Measurements from ENCODE around the gene GOLGA6B.
"Not testable (repeated sequence)": the region's sequence is repeated elsewhere in the genome, so short reads cannot be mapped to it uniquely, and the experiment has no call there.

The GOLGA6B gene

GRCh38 chr15:72616491-72617210, 37.8 kb upstream of the GOLGA6B start:
- no peaks in the 10 kb centered on the region for H3K4me1 ChIP-seq
- no peaks in the 10 kb centered on the region for H3K9me3 ChIP-seq (ENCODE audit: control insufficient read depth, low read length)
- no peaks in the 10 kb centered on the region for H3K79me2 ChIP-seq
- H3K4me2 ChIP-seq (ENCODE audit: low read length), result no peak overlapping the region
- H3K9ac ChIP-seq, result no peak overlapping the region
- H3K36me3 ChIP-seq (ENCODE audit: control insufficient read depth, insufficient read depth, low read length), result no peaks in the 10 kb centered on the region
- no peak overlapping the region for H3K4me3 ChIP-seq (ENCODE audit: low read depth, low read length)
- TF ChIP-seq CTCF (IDR thresholded peaks at IDR 0.05), result no peak
- no peak overlapping the region for H3K27ac ChIP-seq
- no peaks in the 10 kb centered on the region for H3K27me3 ChIP-seq (ENCODE audit: control insufficient read depth, insufficient read depth, low read length)
- H2AFZ ChIP-seq, result no peak overlapping the region

GRCh38 chr15:72623854-72624253, 30.6 kb upstream of the GOLGA6B start:
- not testable (repeated sequence) for H3K4me1 ChIP-seq; H2AFZ ChIP-seq; H3K79me2 ChIP-seq; H3K36me3 ChIP-seq (ENCODE audit: control insufficient read depth, insufficient read depth, low read length); H3K4me2 ChIP-seq (ENCODE audit: low read length); H3K9ac ChIP-seq; H3K27ac ChIP-seq; H3K4me3 ChIP-seq (ENCODE audit: low read depth, low read length); H3K9me3 ChIP-seq (ENCODE audit: control insufficient read depth, low read length); H3K27me3 ChIP-seq (ENCODE audit: control insufficient read depth, insufficient read depth, low read length)

GRCh38 chr15:72626153-72626552, 28.3 kb upstream of the GOLGA6B start:
- not testable (repeated sequence) for H3K79me2 ChIP-seq; H3K27me3 ChIP-seq (ENCODE audit: control insufficient read depth, insufficient read depth, low read length); H2AFZ ChIP-seq; H3K4me2 ChIP-seq (ENCODE audit: low read length); H3K9ac ChIP-seq; H3K27ac ChIP-seq; H3K36me3 ChIP-seq (ENCODE audit: control insufficient read depth, insufficient read depth, low read length); H3K4me3 ChIP-seq (ENCODE audit: low read depth, low read length); H3K4me1 ChIP-seq; H3K9me3 ChIP-seq (ENCODE audit: control insufficient read depth, low read length)

- H3K79me2 ChIP-seq; H3K9ac ChIP-seq; H3K4me2 ChIP-seq (ENCODE audit: low read length); H3K4me3 ChIP-seq (ENCODE audit: low read depth, low read length); H3K9me3 ChIP-seq (ENCODE audit: control insufficient read depth, low read length); H2AFZ ChIP-seq; H3K4me1 ChIP-seq; H3K27me3 ChIP-seq (ENCODE audit: control insufficient read depth, insufficient read depth, low read length); H3K36me3 ChIP-seq (ENCODE audit: control insufficient read depth, insufficient read depth, low read length); H3K27ac ChIP-seq: not testable (repeated sequence)
Observed at GRCh38 chr15:72628249-72629067, 26.0 kb upstream of the GOLGA6B start.

GRCh38 chr15:72629068-72629570, 25.4 kb upstream of the GOLGA6B start:
- H3K36me3 ChIP-seq (ENCODE audit: control insufficient read depth, insufficient read depth, low read length); H3K79me2 ChIP-seq: not testable (repeated sequence)

GRCh38 chr15:72636519-72637282, 17.8 kb upstream of the GOLGA6B start:
- H3K79me2 ChIP-seq; H3K4me1 ChIP-seq; H3K27ac ChIP-seq; H3K27me3 ChIP-seq (ENCODE audit: control insufficient read depth, insufficient read depth, low read length); H3K36me3 ChIP-seq (ENCODE audit: control insufficient read depth, insufficient read depth, low read length); H3K4me2 ChIP-seq (ENCODE audit: low read length); H3K9ac ChIP-seq; H3K9me3 ChIP-seq (ENCODE audit: control insufficient read depth, low read length): not testable (repeated sequence)
- peak overlapping the region; percentile 40 for H3K4me3 ChIP-seq (ENCODE audit: low read depth, low read length)
- H2AFZ ChIP-seq, result peak overlapping the region; percentile 50

More at GRCh38 chr15:72629068-72629570, 25.4 kb upstream of the GOLGA6B start:
- H3K4me3 ChIP-seq (ENCODE audit: low read depth, low read length); H3K4me1 ChIP-seq; H3K9me3 ChIP-seq (ENCODE audit: control insufficient read depth, low read length); H3K4me2 ChIP-seq (ENCODE audit: low read length); H3K27me3 ChIP-seq (ENCODE audit: control insufficient read depth, insufficient read depth, low read length); H3K9ac ChIP-seq; H2AFZ ChIP-seq; H3K27ac ChIP-seq: not testable (repeated sequence)

GRCh38 chr15:72639759-72640483, 14.6 kb upstream of the GOLGA6B start:
- not testable (repeated sequence) for H3K79me2 ChIP-seq; H3K4me3 ChIP-seq (ENCODE audit: low read depth, low read length); H3K27ac ChIP-seq; H2AFZ ChIP-seq; H3K9me3 ChIP-seq (ENCODE audit: control insufficient read depth, low read length); H3K27me3 ChIP-seq (ENCODE audit: control insufficient read depth, insufficient read depth, low read length); H3K36me3 ChIP-seq (ENCODE audit: control insufficient read depth, insufficient read depth, low read length); H3K4me1 ChIP-seq; H3K4me2 ChIP-seq (ENCODE audit: low read length); H3K9ac ChIP-seq

GRCh38 chr15:72642271-72642670, 12.2 kb upstream of the GOLGA6B start:
- H3K79me2 ChIP-seq; H3K9ac ChIP-seq; H3K27me3 ChIP-seq (ENCODE audit: control insufficient read depth, insufficient read depth, low read length); H3K4me3 ChIP-seq (ENCODE audit: low read depth, low read length); H3K4me1 ChIP-seq; H2AFZ ChIP-seq; H3K27ac ChIP-seq; H3K4me2 ChIP-seq (ENCODE audit: low read length); H3K9me3 ChIP-seq (ENCODE audit: control insufficient read depth, low read length); H3K36me3 ChIP-seq (ENCODE audit: control insufficient read depth, insufficient read depth, low read length): not testable (repeated sequence)

- H3K36me3 ChIP-seq (ENCODE audit: control insufficient read depth, insufficient read depth, low read length); H3K9me3 ChIP-seq (ENCODE audit: control insufficient read depth, low read length); H3K4me3 ChIP-seq (ENCODE audit: low read depth, low read length); H3K27ac ChIP-seq; H3K79me2 ChIP-seq; H3K4me2 ChIP-seq (ENCODE audit: low read length); H3K27me3 ChIP-seq (ENCODE audit: control insufficient read depth, insufficient read depth, low read length); H2AFZ ChIP-seq; H3K9ac ChIP-seq; H3K4me1 ChIP-seq: not testable (repeated sequence)
Observed at GRCh38 chr15:72648631-72649253, 5.8 kb upstream of the GOLGA6B start.
